Tibial nerve (tissue), 3 donors: ENCODE data around the gene RSPH1.

Experiments used
- CTCF ChIP-seq, 5 experiments: fragments of 200-600 bp in 3 of 5; fragments of 450-650 bp in 2 of 5; sonication (generic) in 3 of 5; IDR thresholded peaks; one replicate each; pipeline ENCODE4 v1.5.1; 2016 to 2019; ENCODE audit warnings: antibody characterized with exemption in 5 of 5, mild to moderate bottlenecking in 3 of 5, moderate library complexity in 2 of 5
- POLR2A ChIP-seq, 2 donors: fragments of 450-650 bp; IDR thresholded peaks; one replicate each; pipeline ENCODE4 v1.6.1; 2017; ENCODE audit warnings: antibody characterized with exemption in 2 of 2, mild to moderate bottlenecking in 2 of 2, moderate library complexity in 2 of 2

- TF ChIP-seq CTCF (IDR thresholded peaks at IDR 0.05) (no peak), POLR2A (IDR thresholded peaks at IDR 0.05) (no peak)
Observed at GRCh38 chr21:42545317-42545716, 49.3 kb upstream of the RSPH1 start.
